Erythroblast (primary cell): ENCODE measurements around the gene TTF1.

Experiments
- GATA1 ChIP-seq: IDR thresholded peaks from 2 replicates; pipeline ENCODE4 v1.6.1; 2011; ENCODE audit warnings: low read depth, mild to moderate bottlenecking, control low read depth, low read length, moderate library complexity
- POLR2A ChIP-seq: IDR thresholded peaks from 2 replicates; pipeline ENCODE4 v1.6.1; 2011; ENCODE audit warnings: mild to moderate bottlenecking, low read length

- TF ChIP-seq POLR2A (no peak), GATA1 (no peak)
These were observed 36.0 kb downstream of the TTF1 start for GRCh38 chr9:132370592-132370991.
